Middle frontal gyrus (tissue), 1 donor: Measurements from ENCODE around the gene CNOT8.
"Not testable (repeated sequence)": the region's sequence is repeated elsewhere in the genome, so short reads cannot be mapped to it uniquely, and the experiment has no call there.

Source experiments
- DNase-seq: peaks from one replicate; pipeline ENCODE4 v3.0.0-alpha.2; 2015; ENCODE audit warnings: low spot score; ENCODE audit errors: extremely low spot score

Gene CNOT8

GRCh38 chr5:154863291-154864080 is 5.1 kb downstream of the CNOT8 start:
- DNase-seq = no peak

- no peak for DNase-seq
Measured at GRCh38 chr5:154865466-154866184, 7.2 kb downstream of the CNOT8 start.

GRCh38 chr5:154866841-154867240 is 8.4 kb downstream of the CNOT8 start:
- no peak for DNase-seq

GRCh38 chr5:154868702-154869101 is 10.3 kb downstream of the CNOT8 start:
- DNase-seq = no peak

- no peak for DNase-seq
Measured at GRCh38 chr5:154871734-154872133, 13.3 kb downstream of the CNOT8 start.

- no peak for DNase-seq
Measured at GRCh38 chr5:154873791-154874331, 15.4 kb downstream of the CNOT8 start.

- no peak for DNase-seq
Measured at GRCh38 chr5:154878642-154879335, 20.4 kb downstream of the CNOT8 start.

- DNase-seq = no peak
Measured at GRCh38 chr5:154881986-154882385, 23.6 kb downstream of the CNOT8 start.

GRCh38 chr5:154884424-154884823 is 26.0 kb downstream of the CNOT8 start:
- DNase-seq = no peak

GRCh38 chr5:154885439-154885838 is 27.0 kb downstream of the CNOT8 start:
- DNase-seq = no peak

GRCh38 chr5:154892369-154892771 is 33.9 kb downstream of the CNOT8 start:
- no peak for DNase-seq

- no peak for DNase-seq
Measured at GRCh38 chr5:154893381-154893780, 35.0 kb downstream of the CNOT8 start.

GRCh38 chr5:154895606-154896561 is 37.5 kb downstream of the CNOT8 start:
- no peak for DNase-seq

GRCh38 chr5:154896562-154897165 is 38.2 kb downstream of the CNOT8 start:
- no peak for DNase-seq

GRCh38 chr5:154898210-154898609 is 39.8 kb downstream of the CNOT8 start:
- no peak for DNase-seq

GRCh38 chr5:154899151-154899816 is 40.9 kb downstream of the CNOT8 start:
- no peak for DNase-seq

- no peak for DNase-seq
Measured at GRCh38 chr5:154900066-154900465, 41.6 kb downstream of the CNOT8 start.

- DNase-seq = no peak
Measured at GRCh38 chr5:154901276-154901675, 42.8 kb downstream of the CNOT8 start.

GRCh38 chr5:154901913-154902312 is 43.5 kb downstream of the CNOT8 start:
- no peak for DNase-seq

- DNase-seq = not testable (repeated sequence)
Measured at GRCh38 chr5:154905601-154906000, 47.2 kb downstream of the CNOT8 start.
